ENCODE data around the gene RAB3C.

DNA sequence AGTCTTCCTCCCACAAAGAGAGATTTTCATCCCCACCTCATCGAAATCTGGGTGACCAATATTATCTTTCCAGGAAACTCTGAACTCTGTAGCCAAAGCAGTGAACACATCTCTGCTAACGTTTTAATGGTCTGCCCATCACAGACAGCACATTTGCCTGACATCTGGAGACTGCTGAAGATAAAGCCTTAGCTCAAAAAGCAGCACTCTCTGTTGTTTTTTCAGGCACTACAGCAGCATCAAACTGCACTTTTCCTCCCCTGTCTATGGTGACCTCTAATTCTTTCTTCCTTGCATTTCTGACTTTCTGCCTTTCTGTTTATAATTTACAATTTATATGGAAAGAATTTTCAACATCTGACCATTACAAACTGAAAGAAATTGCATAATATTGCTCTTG, 66.8 kb downstream of the RAB3C start:
- TF ChIP-seq, protein P1, sequence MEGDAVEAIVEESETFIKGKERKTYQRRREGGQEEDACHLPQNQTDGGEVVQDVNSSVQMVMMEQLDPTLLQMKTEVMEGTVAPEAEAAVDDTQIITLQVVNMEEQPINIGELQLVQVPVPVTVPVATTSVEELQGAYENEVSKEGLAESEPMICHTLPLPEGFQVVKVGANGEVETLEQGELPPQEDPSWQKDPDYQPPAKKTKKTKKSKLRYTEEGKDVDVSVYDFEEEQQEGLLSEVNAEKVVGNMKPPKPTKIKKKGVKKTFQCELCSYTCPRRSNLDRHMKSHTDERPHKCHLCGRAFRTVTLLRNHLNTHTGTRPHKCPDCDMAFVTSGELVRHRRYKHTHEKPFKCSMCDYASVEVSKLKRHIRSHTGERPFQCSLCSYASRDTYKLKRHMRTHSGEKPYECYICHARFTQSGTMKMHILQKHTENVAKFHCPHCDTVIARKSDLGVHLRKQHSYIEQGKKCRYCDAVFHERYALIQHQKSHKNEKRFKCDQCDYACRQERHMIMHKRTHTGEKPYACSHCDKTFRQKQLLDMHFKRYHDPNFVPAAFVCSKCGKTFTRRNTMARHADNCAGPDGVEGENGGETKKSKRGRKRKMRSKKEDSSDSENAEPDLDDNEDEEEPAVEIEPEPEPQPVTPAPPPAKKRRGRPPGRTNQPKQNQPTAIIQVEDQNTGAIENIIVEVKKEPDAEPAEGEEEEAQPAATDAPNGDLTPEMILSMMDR (conservative IDR thresholded peaks at IDR 0.05 in 1 of 2, IDR thresholded peaks at IDR 0.05 in 1 of 2; ENCODE audit: extremely low read depth in 1 of 2, insufficient read depth in 1 of 2, low read depth in 1 of 2, low read length in 2 of 2): no peak
- TF ChIP-seq EZH2 (IDR thresholded peaks at IDR 0.05; ENCODE audit: borderline replicate concordance, low read length): no peak

All from mammary epithelial cell (primary cell).